ENCODE results near the gene THSD7A. TPM values are rescaled to one million over a fixed set of nuclear protein-coding genes. Genes with fewer than 3 reads are reported as not detected.

Gene THSD7A
- total and polyA plus RNA-seq, 10 of the 15 experiments (the other 5 are each of a cell fraction or from before 2014, with no cell fraction given), result 0.03 to 0.09 (median 0.03) TPM; not detected in 7

GRCh38 chr7:11865671-11866070 is 33.7 kb upstream of the THSD7A start:
- RAD21 ChIA-PET (ENCODE audit: unreplicated experiment), result no interaction called here
- TF ChIP-seq ZNF622 (IDR thresholded peaks at IDR 0.05) (no peak), RBBP5 (conservative IDR thresholded peaks at IDR 0.05) (no peak), TCF3 (IDR thresholded peaks at IDR 0.05; ENCODE audit: borderline replicate concordance, insufficient read depth, low read depth, low read length) (no peak), CEBPZ (IDR thresholded peaks at IDR 0.05; ENCODE audit: low read depth, low read length) (no peak), USF2 (IDR thresholded peaks at IDR 0.05; ENCODE audit: borderline replicate concordance, low read depth, low read length) (no peak), MTA2 (IDR thresholded peaks at IDR 0.05; ENCODE audit: low read depth) (no peak), ZNF687 (IDR thresholded peaks at IDR 0.05) (no peak), CBX3 (IDR thresholded peaks at IDR 0.05; ENCODE audit: borderline replicate concordance, low read depth) (no peak), RB1 (IDR thresholded peaks at IDR 0.05; ENCODE audit: borderline replicate concordance) (no peak), PRDM15 (CRISPR knock-in tag; IDR thresholded peaks at IDR 0.05) (no peak)
- H3K9ac ChIP-seq (ENCODE audit: control insufficient read depth, insufficient read depth, low read length), result no peak overlapping the region
- SMC1A ChIA-PET (ENCODE audit: uncharacterized antibody, unreplicated experiment), result no interaction called here
- 0% methylated on average over 2 of the region's 2 CpGs for WGBS (ENCODE audit: insufficient coverage, insufficient replicate concordance, low lambda C conversion rate, missing lambda C conversion rate)
- H3K79me2 ChIP-seq (ENCODE audit: control insufficient read depth, insufficient read depth, low read length), result no peaks in the 10 kb centered on the region
- H3K4me1 ChIP-seq (ENCODE audit: control insufficient read depth, insufficient read depth, low read length), result no peaks in the 10 kb centered on the region
- no TSS peak for BruUV-seq (replicated peaks)
- H2AFZ ChIP-seq (ENCODE audit: control insufficient read depth, low read depth, low read length), result no peak overlapping the region
- no peak overlapping the region for H3K4me3 ChIP-seq
- intact Hi-C loops (cut with micrococcal nuclease; ENCODE audit: unreplicated experiment) (no loop called here), in situ Hi-C loops (cut with MboI) (no loop called here)
- POLR2A ChIA-PET, result no interaction called here
- ATAC-seq, result no peak
- no peak for FAIRE-seq
- H3K27ac ChIP-seq (ENCODE audit: control insufficient read depth, insufficient read depth), result no peak overlapping the region
- CTCF ChIA-PET, result no interaction called here
- no peaks in the 10 kb centered on the region for H4K20me1 ChIP-seq (ENCODE audit: control insufficient read depth, insufficient read depth)
- no peaks in the 10 kb centered on the region for H3K27me3 ChIP-seq (replicated peaks in 1 of 2; ENCODE audit: control insufficient read depth in 2 of 2, insufficient read depth in 2 of 2, low read length in 1 of 2)
- no peak for DNase-seq (ENCODE audit: low read depth, low spot score)
- H3K4me2 ChIP-seq (ENCODE audit: control insufficient read depth, insufficient read depth), result no peak overlapping the region
- no peaks in the 10 kb centered on the region for H3K36me3 ChIP-seq (ENCODE audit: control insufficient read depth in 2 of 2, insufficient read depth in 2 of 2, low read length in 1 of 2)
- H3K9me3 ChIP-seq (replicated peaks; ENCODE audit: control insufficient read depth, insufficient read depth, low read length), result no peaks in the 10 kb centered on the region
